Liver (tissue), 9 donors: Measurements from ENCODE around the gene GRXCR2. TPM values are rescaled to one million over a fixed set of nuclear protein-coding genes. Genes with fewer than 3 reads are reported as not detected.

Source experiments
- DNase-seq: peaks from one replicate; pipeline ENCODE4 v3.0.0-alpha.2; 2017; ENCODE audit warnings: low spot score
- H3K27ac ChIP-seq, 2 donors: one replicate each; pipeline ENCODE4 v1.7.0; 2013; ENCODE audit warnings: inconsistent platforms in 2 of 2, low read length in 2 of 2, control low read depth in 1 of 2, low read depth in 1 of 2, mild to moderate bottlenecking in 1 of 2
- H3K27me3 ChIP-seq, 4 donors: one replicate each; pipeline versions ENCODE4 v1.6.1 to v1.7.0; 2013; ENCODE audit warnings: low read length in 3 of 4, inconsistent platforms in 1 of 4, mild to moderate bottlenecking in 1 of 4, moderate library complexity in 1 of 4; ENCODE audit not compliant: control insufficient read depth in 4 of 4, insufficient read depth in 4 of 4
- H3K36me3 ChIP-seq, 4 donors: one replicate each; pipeline versions ENCODE4 v1.6.1 to v1.7.0; 2013; ENCODE audit warnings: low read length in 3 of 4, mild to moderate bottlenecking in 3 of 4, low read depth in 1 of 4, moderate library complexity in 1 of 4; ENCODE audit not compliant: control insufficient read depth in 4 of 4, insufficient read depth in 3 of 4
- H3K4me1 ChIP-seq, 4 donors: one replicate each; pipeline versions ENCODE4 v1.6.1 to v1.7.0; 2013; ENCODE audit warnings: low read length in 3 of 4, mild to moderate bottlenecking in 3 of 4, moderate library complexity in 1 of 4; ENCODE audit not compliant: control insufficient read depth in 4 of 4, insufficient read depth in 4 of 4
- H3K4me3 ChIP-seq, 3 donors: one replicate each; pipeline versions ENCODE4 v1.6.1 to v1.7.0; 2013; ENCODE audit warnings: low read length in 3 of 3, control low read depth in 1 of 3, low read depth in 1 of 3, mild to moderate bottlenecking in 1 of 3
- H3K9ac ChIP-seq, 2 donors: one replicate each; pipeline ENCODE4 v1.7.0; 2013; ENCODE audit warnings: low read length in 2 of 2, mild to moderate bottlenecking in 2 of 2, moderate library complexity in 2 of 2, control low read depth in 1 of 2, low read depth in 1 of 2
- H3K9me3 ChIP-seq, 4 donors: one replicate each; pipeline versions ENCODE4 v1.6.1 to v1.7.0; 2013; ENCODE audit warnings: low read length in 3 of 4; ENCODE audit not compliant: control insufficient read depth in 4 of 4
- ATF3 ChIP-seq: IDR thresholded peaks from 2 replicates; pipeline ENCODE4 v1.6.1; 2016; ENCODE audit warnings: antibody characterized with exemption
- EGR1 ChIP-seq, 2 donors: IDR thresholded peaks; 2 replicates each; pipeline ENCODE4 v1.6.1; 2016 to 2018; ENCODE audit warnings: antibody characterized with exemption in 2 of 2, low read depth in 2 of 2
- FOXA2 ChIP-seq: IDR thresholded peaks from 2 replicates; pipeline ENCODE4 v1.6.1; 2016; ENCODE audit warnings: antibody characterized with exemption
- GABPA ChIP-seq, 2 donors: IDR thresholded peaks in 1 of 2; conservative IDR thresholded peaks in 1 of 2; 2 replicates each; pipeline ENCODE4 v1.6.1; 2016; ENCODE audit warnings: antibody characterized with exemption in 2 of 2, mild to moderate bottlenecking in 1 of 2, moderate library complexity in 1 of 2
- HNF4G ChIP-seq: IDR thresholded peaks from 2 replicates; pipeline ENCODE4 v1.6.1; 2016; ENCODE audit warnings: antibody characterized with exemption
- JUND ChIP-seq, 2 donors: IDR thresholded peaks; 2 replicates each; pipeline ENCODE4 v1.6.1; 2016; ENCODE audit warnings: antibody characterized with exemption in 2 of 2
- NR2F2 ChIP-seq: IDR thresholded peaks from 2 replicates; pipeline ENCODE4 v1.6.1; 2016; ENCODE audit warnings: antibody characterized with exemption
- RXRA ChIP-seq, 2 donors: IDR thresholded peaks; 2 replicates each; pipeline ENCODE4 v1.6.1; 2017 to 2018; ENCODE audit warnings: antibody characterized with exemption in 2 of 2, mild to moderate bottlenecking in 1 of 2
- TAF1 ChIP-seq: conservative IDR thresholded peaks from 2 replicates; pipeline ENCODE4 v1.6.1; 2016; ENCODE audit warnings: antibody characterized with exemption, mild to moderate bottlenecking
- YY1 ChIP-seq: IDR thresholded peaks from 2 replicates; pipeline ENCODE4 v1.6.1; 2016; ENCODE audit warnings: antibody characterized with exemption, mild to moderate bottlenecking
- ZBTB33 ChIP-seq: IDR thresholded peaks from 2 replicates; pipeline ENCODE4 v1.6.1; 2016; ENCODE audit warnings: antibody characterized with exemption
- WGBS: extraction: QIAGEN DNeasy Blood & Tissue Kit; methylation state at CpG from one replicate; pipeline ENCODE4 v1.1.7; 2013; 5-methylcytosine and 5-hydroxymethylcytosine counted together
- polyA plus RNA-seq, 2 donors: library from polyadenylated mRNA; stranded (reverse) in 1 of 2; unstranded in 1 of 2; fragments of 200-250 nt in 1 of 2; fragments of >200 nt in 1 of 2; fragmentation: Nextera tagmentation in 1 of 2; extraction: Ambion mirVana in 1 of 2; gene quantifications; one replicate each; pipeline versions ENCODE4 v1.2.1 to v1.2.3, GENCODE V29; 2013 to 2015
- total RNA-seq, 2 donors: library from RNA; depleted of rRNA; stranded (reverse); fragments of >200 nt; gene quantifications; one replicate each; pipeline ENCODE4 v1.2.3, GENCODE V29; 2014
- TF ChIP-seq, protein P1 (sequence below): IDR thresholded peaks from 2 replicates; pipeline ENCODE4 v1.6.1; 2016; ENCODE audit warnings: antibody characterized with exemption, mild to moderate bottlenecking
- TF ChIP-seq, protein P2 (sequence below): IDR thresholded peaks from 2 replicates; pipeline ENCODE4 v1.6.1; 2016; ENCODE audit warnings: antibody characterized with exemption
- donor health status: healthy.
- donor health status: healthy.
- donor health status: healthy.
- donor health status: healthy.
- donor health status: healthy.

Gene GRXCR2
- total and polyA plus RNA-seq, 4 donors: not detected

GRCh38 chr5:145841299-145841698, 31.5 kb downstream of the GRXCR2 start (continued):
- TF ChIP-seq, protein P1, sequence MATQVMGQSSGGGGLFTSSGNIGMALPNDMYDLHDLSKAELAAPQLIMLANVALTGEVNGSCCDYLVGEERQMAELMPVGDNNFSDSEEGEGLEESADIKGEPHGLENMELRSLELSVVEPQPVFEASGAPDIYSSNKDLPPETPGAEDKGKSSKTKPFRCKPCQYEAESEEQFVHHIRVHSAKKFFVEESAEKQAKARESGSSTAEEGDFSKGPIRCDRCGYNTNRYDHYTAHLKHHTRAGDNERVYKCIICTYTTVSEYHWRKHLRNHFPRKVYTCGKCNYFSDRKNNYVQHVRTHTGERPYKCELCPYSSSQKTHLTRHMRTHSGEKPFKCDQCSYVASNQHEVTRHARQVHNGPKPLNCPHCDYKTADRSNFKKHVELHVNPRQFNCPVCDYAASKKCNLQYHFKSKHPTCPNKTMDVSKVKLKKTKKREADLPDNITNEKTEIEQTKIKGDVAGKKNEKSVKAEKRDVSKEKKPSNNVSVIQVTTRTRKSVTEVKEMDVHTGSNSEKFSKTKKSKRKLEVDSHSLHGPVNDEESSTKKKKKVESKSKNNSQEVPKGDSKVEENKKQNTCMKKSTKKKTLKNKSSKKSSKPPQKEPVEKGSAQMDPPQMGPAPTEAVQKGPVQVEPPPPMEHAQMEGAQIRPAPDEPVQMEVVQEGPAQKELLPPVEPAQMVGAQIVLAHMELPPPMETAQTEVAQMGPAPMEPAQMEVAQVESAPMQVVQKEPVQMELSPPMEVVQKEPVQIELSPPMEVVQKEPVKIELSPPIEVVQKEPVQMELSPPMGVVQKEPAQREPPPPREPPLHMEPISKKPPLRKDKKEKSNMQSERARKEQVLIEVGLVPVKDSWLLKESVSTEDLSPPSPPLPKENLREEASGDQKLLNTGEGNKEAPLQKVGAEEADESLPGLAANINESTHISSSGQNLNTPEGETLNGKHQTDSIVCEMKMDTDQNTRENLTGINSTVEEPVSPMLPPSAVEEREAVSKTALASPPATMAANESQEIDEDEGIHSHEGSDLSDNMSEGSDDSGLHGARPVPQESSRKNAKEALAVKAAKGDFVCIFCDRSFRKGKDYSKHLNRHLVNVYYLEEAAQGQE: no peak
- TF ChIP-seq GABPA (IDR thresholded peaks at IDR 0.05 in 1 of 2, conservative IDR thresholded peaks at IDR 0.05 in 1 of 2) (no peak), YY1 (no peak)

DNA sequence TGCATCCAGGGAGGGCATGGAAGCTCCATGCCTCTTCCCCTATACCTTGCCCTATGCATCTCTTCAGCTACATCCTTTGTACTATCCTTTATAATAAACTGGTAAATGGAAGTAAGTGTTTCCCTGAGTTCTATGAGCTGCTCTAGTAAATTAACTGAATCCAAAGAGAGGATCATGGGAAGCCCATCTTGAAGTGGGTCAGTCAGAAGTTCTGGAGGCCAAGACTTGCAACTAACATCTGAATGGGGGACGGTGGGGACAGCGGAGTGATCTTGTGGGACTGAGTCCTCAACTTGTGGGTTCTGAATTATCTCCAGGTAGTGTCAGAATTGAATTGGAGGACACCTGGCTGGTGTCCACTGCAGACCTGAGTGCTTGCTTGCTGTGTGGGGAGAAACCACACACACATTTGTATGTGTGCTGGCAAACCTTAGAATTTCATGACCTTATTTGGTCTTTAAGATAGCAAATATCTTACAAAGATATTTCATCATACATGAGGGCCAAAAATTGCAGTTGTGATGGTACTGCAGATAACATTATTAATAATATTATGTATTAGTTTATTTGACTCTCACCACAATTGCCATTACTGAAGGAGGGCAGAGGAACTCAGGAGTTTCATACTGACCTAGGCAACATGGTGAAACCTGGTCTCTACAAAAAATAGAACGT, 32.2 kb downstream of the GRXCR2 start:
- TF ChIP-seq ZBTB33: no peak
- TF ChIP-seq EGR1 (IDR thresholded peaks at IDR 0.05; ENCODE audit: low read depth in 2 of 2): no peak
- TF ChIP-seq RXRA (IDR thresholded peaks at IDR 0.05): no peak
- TF ChIP-seq YY1: no peak
- TF ChIP-seq NR2F2: no peak
- TF ChIP-seq, protein P1: no peak
- TF ChIP-seq, protein P2, sequence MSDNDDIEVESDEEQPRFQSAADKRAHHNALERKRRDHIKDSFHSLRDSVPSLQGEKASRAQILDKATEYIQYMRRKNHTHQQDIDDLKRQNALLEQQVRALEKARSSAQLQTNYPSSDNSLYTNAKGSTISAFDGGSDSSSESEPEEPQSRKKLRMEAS: no peak
- TF ChIP-seq TAF1: no peak
- TF ChIP-seq ATF3: no peak
- TF ChIP-seq JUND (IDR thresholded peaks at IDR 0.05): no peak
- TF ChIP-seq FOXA2: no peak
- TF ChIP-seq HNF4G: no peak
- no peak overlapping the region for H3K4me3 ChIP-seq
- no peaks in the 10 kb centered on the region for H3K27me3 ChIP-seq
- peaks cover 0 to 6% (median 3%) of the 10 kb centered on the region in 4 donors for H3K4me1 ChIP-seq
- no peaks in the 10 kb centered on the region for H3K9me3 ChIP-seq
- H3K9ac ChIP-seq: no peak overlapping the region
- no peak overlapping the region for H3K27ac ChIP-seq
- DNase-seq: no peak
- no peaks in the 10 kb centered on the region for H3K36me3 ChIP-seq
- WGBS: 95% methylated on average over 3 of the region's 3 CpGs
